SHP77 (cell line): ENCODE results near the gene KRT76.

Experiments
- DNase-seq, 2 experiments: peaks; one replicate each; lab custom pipeline; 2025; lab: John Stamatoyannopoulos, UW

Gene KRT76

GRCh38 chr12:52813203-52813819, 36.2 kb upstream of the KRT76 start:
- no peak for DNase-seq

DNA sequence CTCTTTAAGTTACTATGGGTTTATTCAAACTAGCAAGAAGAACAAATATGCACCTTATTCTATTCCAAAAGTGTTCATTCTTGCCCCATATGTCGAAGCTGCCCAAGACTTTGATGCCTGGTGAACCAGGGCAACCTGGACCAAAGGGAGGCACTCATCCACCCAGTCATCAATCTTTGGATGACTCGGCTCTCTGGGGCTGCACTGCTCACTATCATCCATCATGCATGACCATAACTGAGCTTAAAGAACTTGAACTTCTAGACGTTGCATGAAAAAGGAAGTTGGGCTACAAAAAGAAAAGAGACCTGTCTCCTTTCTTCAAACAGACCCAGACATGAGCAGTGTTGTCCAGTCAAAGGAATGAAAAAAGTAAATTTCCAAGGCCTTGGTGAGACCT, 35.6 kb upstream of the KRT76 start:
- no peak for DNase-seq

GRCh38 chr12:52812073-52812400, 34.9 kb upstream of the KRT76 start:
- DNase-seq = no peak

DNA sequence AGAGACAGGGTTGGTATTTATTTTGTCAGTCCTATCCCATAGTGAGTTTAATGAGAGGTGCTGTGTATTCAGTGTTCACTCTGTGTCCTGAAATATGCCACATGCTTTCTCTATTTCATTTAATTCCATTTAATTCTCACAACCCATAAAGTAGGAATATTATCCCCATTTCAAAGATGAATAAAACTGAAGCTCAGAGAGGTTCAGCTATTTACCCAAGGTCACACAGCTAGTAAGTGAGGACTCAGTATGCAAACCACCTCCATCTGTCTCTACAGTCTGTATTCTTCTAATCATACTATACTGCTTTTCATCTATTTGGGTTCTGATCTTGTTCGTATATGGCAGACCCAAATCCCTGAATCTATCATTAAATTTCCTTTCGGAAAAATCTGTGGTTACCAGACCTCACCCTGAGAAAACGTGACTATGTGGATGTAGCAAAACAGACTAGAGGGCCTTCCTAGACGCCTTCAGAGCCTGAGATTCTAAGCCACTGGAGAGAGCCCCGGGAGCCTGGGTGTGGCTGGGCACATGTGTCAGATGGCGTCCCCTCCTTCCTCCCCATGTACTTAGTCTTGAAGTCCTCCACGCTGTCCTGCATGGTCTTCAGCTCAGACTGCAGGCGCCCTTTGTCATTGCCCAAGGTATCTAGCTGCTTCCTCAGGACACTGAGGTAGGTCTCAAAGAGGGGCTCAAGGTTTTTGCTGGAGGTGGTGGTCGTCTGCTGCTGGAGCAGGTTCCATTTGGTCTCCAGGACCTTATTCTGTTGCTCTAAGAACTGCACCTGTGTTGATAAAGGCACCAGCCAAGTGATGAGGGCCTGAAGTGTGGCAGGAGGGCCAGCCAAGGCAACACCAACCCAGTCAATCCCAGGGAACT, 34.3 kb upstream of the KRT76 start:
- no peak for DNase-seq

- no peak for DNase-seq
Observed at GRCh38 chr12:52810554-52810953, 33.4 kb upstream of the KRT76 start.

DNA sequence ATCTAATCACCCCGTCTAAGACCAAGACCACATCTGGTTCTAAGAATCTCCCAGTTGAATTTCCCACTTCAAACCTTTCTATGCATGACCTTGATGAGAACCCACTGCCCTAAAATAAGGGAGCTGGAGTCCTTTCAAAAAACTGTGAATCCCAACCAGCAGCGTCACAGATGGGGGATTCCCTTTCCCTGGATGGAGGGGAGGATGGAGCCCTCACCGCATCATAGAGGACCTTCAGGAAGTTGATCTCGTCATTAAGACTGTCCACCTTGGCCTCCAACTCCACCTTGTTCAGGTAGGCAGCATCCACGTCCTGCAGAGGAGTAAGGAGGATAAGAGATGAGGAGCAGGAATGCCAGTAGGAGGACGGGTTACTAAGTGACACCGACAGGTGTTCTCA, 32.0 kb upstream of the KRT76 start:
- no peak for DNase-seq

DNA sequence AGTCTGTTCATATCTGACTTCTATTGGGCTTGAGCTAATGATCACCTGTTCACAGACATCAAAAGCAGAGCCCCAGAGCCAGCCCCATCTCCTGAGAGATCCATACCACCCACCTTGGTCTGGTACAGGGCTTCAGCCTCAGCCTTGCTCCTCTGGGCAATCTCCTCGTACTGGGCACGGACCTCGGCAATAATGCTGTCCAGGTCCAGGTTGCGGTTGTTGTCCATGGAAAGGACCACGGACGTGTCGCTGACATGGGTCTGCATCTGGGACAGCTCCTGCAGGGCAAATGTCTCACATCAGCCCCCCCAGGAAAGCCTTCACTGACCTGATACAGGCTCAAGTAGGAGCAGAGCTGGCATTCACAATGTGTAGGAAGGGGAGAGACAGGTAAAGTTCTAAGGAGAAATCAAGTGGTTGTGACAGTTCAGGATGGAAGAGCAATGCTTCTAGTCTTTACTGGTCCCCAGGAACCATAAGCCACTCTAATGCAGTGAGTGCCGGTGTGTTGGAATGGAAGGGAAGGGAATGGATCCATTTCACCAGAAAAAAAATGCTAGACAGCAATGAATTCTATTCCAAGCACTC, 31.5 kb upstream of the KRT76 start:
- DNase-seq = no peak

GRCh38 chr12:52807544-52808470, 30.7 kb upstream of the KRT76 start:
- DNase-seq = no peak

DNA sequence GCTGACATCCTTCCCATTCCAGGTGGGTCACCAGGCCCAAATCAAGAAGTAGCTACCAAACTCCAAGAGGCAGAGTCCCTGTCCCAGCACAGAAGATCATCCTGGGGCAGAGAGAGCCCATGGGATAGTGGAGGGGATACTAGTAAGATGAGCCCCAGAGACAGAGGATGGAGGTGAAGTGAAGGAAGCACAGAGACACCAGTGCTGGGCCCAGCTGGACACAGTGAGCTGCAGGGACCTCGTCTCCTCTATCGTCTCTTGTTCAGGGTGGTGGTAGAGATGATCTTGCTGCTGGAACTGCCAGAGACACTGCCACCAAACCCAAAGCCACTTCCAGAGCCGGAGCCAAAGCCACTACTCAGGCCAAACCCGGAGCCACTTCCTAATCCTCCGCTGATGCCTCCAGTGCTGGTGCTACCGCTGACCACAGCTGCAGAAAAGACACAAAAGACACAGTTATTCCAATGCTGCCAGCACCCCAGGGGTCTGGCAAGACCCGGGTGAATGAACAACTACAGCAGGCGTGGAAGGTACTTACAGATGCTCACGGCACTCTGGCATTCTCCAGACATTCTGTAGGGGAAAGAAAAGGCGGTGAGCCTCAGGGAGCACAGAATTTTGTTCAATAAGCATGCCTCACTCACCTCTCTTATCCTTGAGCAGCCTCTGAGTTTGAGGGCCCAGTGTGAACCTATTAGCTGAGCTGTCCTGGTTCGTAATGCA, 29.8 kb upstream of the KRT76 start:
- DNase-seq = no peak

DNA sequence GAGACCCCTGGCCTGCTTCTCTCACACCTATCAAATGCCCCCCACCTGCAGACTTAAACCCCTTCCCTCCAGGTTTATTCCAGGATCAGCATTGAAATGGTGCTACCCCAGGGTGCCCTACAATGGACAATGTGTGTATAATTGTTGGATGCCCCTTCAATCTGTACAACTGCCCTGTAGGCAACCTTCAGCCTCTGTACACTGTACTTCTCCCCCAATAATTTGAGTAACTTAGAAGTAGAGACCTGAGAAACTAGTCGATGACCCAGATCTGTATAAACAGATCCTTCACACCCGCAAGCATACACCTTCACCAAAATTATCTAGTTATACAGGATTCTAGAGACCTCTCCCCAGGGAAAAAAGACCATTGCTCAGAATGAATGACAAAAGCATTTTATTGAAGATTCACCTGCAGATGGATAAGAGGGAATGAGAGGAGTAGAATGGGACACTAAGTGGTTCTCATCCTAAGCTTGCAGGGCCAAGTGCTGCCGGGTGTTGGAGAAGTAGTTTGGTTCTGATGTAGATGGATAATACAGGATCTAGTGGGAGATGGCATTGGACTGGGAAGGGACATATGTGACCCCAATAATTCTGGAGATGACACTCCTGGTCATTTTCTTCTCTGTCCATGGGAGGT, 29.1 kb upstream of the KRT76 start:
- no peak for DNase-seq

DNA sequence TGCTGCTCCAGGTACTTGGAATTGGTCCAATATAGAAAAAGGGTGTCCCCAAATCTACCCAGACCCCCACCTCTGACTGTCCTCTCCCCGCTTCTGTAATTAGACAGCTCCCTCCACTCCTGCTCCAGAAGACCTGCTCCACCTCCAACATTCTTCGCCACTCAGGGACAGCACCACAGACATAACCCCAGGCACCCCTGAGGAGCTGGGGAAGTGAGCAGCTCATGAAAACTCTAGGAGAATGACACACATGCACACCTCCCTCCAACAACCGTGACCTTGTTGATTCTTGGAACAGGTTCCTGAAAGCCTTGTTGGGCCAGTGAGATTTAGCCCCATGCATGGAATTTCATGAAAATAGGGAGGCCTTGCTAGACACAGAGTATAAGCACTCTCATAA, 28.6 kb upstream of the KRT76 start:
- no peak for DNase-seq

DNA sequence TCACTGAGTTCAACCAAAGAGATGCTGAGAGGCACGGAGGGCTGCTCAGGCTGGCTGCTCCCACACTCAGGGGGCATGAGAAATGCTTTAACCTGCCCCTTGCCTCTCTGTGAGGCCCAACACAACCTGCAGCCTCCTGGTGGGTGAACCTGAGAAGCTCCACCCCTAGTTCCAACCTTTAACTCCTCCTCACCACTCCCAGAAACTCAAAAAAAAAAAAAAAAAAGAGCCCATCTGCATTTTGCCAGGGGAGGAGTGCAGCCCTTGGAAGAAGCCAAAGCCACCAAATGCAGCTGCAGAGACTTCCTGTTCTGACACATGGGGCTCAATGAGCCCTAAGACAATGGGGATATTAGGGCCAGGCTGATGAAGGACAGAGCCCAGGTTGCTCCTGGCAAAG, 27.9 kb upstream of the KRT76 start:
- no peak for DNase-seq

- DNase-seq = no peak
Observed at GRCh38 chr12:52802442-52802841, 25.3 kb upstream of the KRT76 start.

DNA sequence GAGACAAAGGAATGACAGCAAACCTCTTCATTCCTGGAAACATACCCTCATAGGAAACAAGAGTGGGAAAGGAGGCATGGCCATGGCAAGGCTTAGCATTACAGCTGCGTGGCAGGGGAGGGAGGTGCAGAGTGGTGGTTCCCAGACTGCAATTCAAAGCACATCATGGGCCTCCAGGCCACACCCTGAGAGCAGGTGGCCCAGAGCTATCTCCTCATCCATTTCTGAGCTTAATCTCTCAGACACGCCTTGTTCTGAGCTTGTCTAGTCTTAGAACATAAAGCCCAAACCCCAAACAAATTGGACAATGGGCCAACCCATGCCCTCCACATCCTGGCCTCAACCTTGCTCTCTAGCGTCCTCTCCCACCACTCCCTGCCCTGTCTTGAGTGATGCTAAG, 24.6 kb upstream of the KRT76 start:
- DNase-seq = no peak

GRCh38 chr12:52800259-52800917, 23.2 kb upstream of the KRT76 start:
- no peak for DNase-seq

DNA sequence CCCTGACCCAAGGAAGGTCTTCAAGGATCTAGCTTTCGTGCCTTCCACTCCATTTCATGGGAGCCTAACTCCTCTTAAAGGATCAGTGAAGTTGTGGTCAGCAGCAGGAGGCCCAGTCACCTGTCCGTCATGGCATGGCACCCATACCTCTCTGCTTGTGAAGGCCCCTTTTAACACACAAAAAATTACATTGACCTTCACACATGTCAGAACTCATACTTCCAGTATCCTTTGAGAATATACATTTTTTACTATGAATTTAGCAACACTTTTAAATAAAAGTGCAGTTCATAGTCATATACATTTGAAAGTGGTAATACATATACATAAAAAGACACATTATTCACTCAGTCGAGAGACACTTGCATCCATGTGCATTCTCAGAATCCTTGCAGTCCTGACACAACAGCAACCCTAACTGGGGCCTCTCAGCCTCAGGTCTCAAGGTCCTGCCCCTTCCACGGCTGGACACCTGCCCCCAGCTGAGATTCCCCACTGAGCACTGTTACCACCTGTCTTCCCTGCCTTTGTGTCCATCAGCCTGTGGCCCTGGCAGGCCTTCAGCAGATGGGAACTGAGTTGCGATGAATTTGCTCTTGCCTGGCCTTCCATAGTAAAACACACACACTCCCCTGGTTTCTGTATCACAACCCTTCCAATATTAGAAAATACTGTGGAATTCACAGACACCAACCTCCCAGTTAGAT, 22.5 kb upstream of the KRT76 start:
- no peak for DNase-seq

GRCh38 chr12:52798671-52799504, 21.7 kb upstream of the KRT76 start:
- no peak for DNase-seq

- DNase-seq = no peak
Observed at GRCh38 chr12:52798003-52798670, 21.0 kb upstream of the KRT76 start.

DNA sequence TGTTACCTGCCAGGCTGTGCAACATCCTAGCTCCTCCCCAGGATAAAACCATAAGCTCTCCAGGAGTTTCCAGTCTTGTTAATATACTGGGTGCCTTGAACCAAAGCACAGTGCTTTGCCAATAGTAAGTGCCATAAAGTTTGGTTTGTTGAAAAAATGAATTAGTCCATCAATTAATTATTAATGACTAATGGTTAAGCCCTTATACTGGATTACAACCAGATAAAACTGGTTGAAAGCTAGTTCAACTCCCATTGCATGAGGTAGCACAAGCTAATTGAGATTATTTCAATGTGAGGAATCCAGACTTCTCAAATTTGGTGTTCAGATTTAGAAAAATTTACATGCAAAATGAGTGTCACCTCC, 20.4 kb upstream of the KRT76 start:
- no peak for DNase-seq
